Mesenchymal stem cell (in vitro differentiated cells and primary cell): ENCODE data around the gene CIT.

Experiments used
- DNase-seq: peaks from one replicate; pipeline ENCODE4 v3.0.0-alpha.2; 2013
- H2AFZ ChIP-seq: one replicate; pipeline ENCODE4 v1.6.1; 2013; ENCODE audit warnings: low read depth, mild to moderate bottlenecking, control low read depth, inconsistent platforms, low read length, moderate library complexity
- H2AK5ac ChIP-seq: 2 replicates; pipeline ENCODE4 v1.6.1; 2013; ENCODE audit warnings: low read length, moderate library complexity, mild to moderate bottlenecking, inconsistent platforms; ENCODE audit not compliant: severe bottlenecking
- H2BK120ac ChIP-seq: one replicate; pipeline ENCODE4 v1.6.1; 2013; ENCODE audit warnings: low read depth, mild to moderate bottlenecking, inconsistent platforms, low read length, moderate library complexity
- H2BK12ac ChIP-seq, 2 experiments: one replicate each; pipeline ENCODE4 v1.6.1; 2013; ENCODE audit warnings: inconsistent platforms in 2 of 2, low read length in 2 of 2, mild to moderate bottlenecking in 2 of 2, moderate library complexity in 2 of 2, control low read depth in 1 of 2
- H2BK15ac ChIP-seq: one replicate; pipeline ENCODE4 v1.6.1; 2013; ENCODE audit warnings: mild to moderate bottlenecking, low read depth, inconsistent platforms; ENCODE audit not compliant: poor library complexity, severe bottlenecking
- H2BK5ac ChIP-seq: 2 replicates; pipeline ENCODE4 v1.6.1; 2013; ENCODE audit warnings: low read depth, mild to moderate bottlenecking, low read length, control low read depth, inconsistent platforms; ENCODE audit not compliant: poor library complexity, severe bottlenecking
- H3K14ac ChIP-seq, 2 experiments: one replicate each; pipeline ENCODE4 v1.6.1; 2013; ENCODE audit warnings: inconsistent platforms in 2 of 2, low read length in 2 of 2, control low read depth in 1 of 2, mild to moderate bottlenecking in 1 of 2, moderate library complexity in 1 of 2
- H3K18ac ChIP-seq, 2 experiments: one replicate each; pipeline ENCODE4 v1.6.1; 2013; ENCODE audit warnings: inconsistent platforms in 2 of 2, low read length in 2 of 2, control low read depth in 1 of 2, low read depth in 1 of 2, mild to moderate bottlenecking in 1 of 2
- H3K23ac ChIP-seq, 2 experiments: one replicate each; pipeline ENCODE4 v1.6.1; 2013; ENCODE audit warnings: inconsistent platforms in 2 of 2, low read length in 2 of 2, mild to moderate bottlenecking in 2 of 2, moderate library complexity in 2 of 2, control low read depth in 1 of 2
- H3K27ac ChIP-seq: 2 replicates; pipeline ENCODE4 v1.5.1; 2013; ENCODE audit warnings: mild to moderate bottlenecking, moderate library complexity, low read length, control low read depth, inconsistent platforms; ENCODE audit not compliant: poor library complexity, severe bottlenecking
- H3K27me3 ChIP-seq, 2 experiments: 2 replicates each; pipeline versions ENCODE4 v1.6.1 to v1.7.0; 2013; ENCODE audit warnings: low read length in 2 of 2, mild to moderate bottlenecking in 2 of 2, moderate library complexity in 2 of 2, control low read depth in 1 of 2, inconsistent platforms in 1 of 2; ENCODE audit not compliant: control insufficient read depth in 1 of 2, insufficient read depth in 1 of 2
- H3K36me3 ChIP-seq, 2 experiments: 2 replicates each; pipeline versions ENCODE4 v1.6.1 to v1.7.0; 2013; ENCODE audit warnings: low read length in 2 of 2, control low read depth in 1 of 2, inconsistent platforms in 1 of 2, low read depth in 1 of 2, mild to moderate bottlenecking in 1 of 2; ENCODE audit not compliant: insufficient read depth in 2 of 2, control insufficient read depth in 1 of 2
- H3K4ac ChIP-seq, 2 experiments: one replicate each; pipeline ENCODE4 v1.6.1; 2013; ENCODE audit warnings: inconsistent platforms in 2 of 2, low read length in 2 of 2, mild to moderate bottlenecking in 2 of 2, moderate library complexity in 2 of 2, control low read depth in 1 of 2, low read depth in 1 of 2
- H3K4me1 ChIP-seq: 2 replicates; pipeline ENCODE4 v1.6.1; 2013; ENCODE audit warnings: low read depth, low read length, control low read depth; ENCODE audit not compliant: control insufficient read depth, insufficient read depth
- H3K4me2 ChIP-seq: 2 replicates; pipeline ENCODE4 v1.6.1; 2013; ENCODE audit warnings: low read length, mild to moderate bottlenecking, inconsistent platforms; ENCODE audit not compliant: poor library complexity, severe bottlenecking
- H3K4me3 ChIP-seq, 2 experiments: 2 replicates each; pipeline versions ENCODE4 v1.5.1 to v1.7.0; 2013; ENCODE audit warnings: low read length in 2 of 2, mild to moderate bottlenecking in 2 of 2, control low read depth in 1 of 2, low read depth in 1 of 2; ENCODE audit not compliant: insufficient read depth in 1 of 2
- H3K79me1 ChIP-seq: replicated peaks from 2 replicates; pipeline ENCODE4 v1.6.1; 2013; ENCODE audit warnings: mild to moderate bottlenecking, control low read depth, low read length, inconsistent platforms; ENCODE audit not compliant: poor library complexity, severe bottlenecking
- H3K9ac ChIP-seq: 2 replicates; pipeline ENCODE4 v1.7.0; 2013; ENCODE audit warnings: mild to moderate bottlenecking, low read length, moderate library complexity
- H3K9me3 ChIP-seq: 2 replicates; pipeline ENCODE4 v1.7.0; 2013; ENCODE audit warnings: mild to moderate bottlenecking, low read length; ENCODE audit not compliant: control insufficient read depth
- H4K8ac ChIP-seq: one replicate; pipeline ENCODE4 v1.6.1; 2013; ENCODE audit warnings: inconsistent platforms, mild to moderate bottlenecking, low read length, moderate library complexity
- H4K91ac ChIP-seq: one replicate; pipeline ENCODE4 v1.6.1; 2013; ENCODE audit warnings: mild to moderate bottlenecking, low read length, inconsistent platforms
- WGBS: methylation state at CpG from one replicate; pipeline ENCODE4 v1.1.7; 2013; ENCODE audit warnings: mixed read lengths; 5-methylcytosine and 5-hydroxymethylcytosine counted together

The CIT gene

GRCh38 chr12:119864591-119864990 lies 12.5 kb downstream of the CIT start:
- Histone ChIP-seq H4K8ac (no peak overlapping the region), H3K36me3 (no peaks in the 10 kb centered on the region), H3K4me3 (no peak overlapping the region), H3K27me3 (no peaks in the 10 kb centered on the region), H3K14ac (no peak overlapping the region), H4K91ac (no peak overlapping the region), H3K4me2 (no peak overlapping the region), H2BK12ac (no peak overlapping the region), H2BK120ac (no peak overlapping the region), H3K18ac (no peak overlapping the region), H3K23ac (no peak overlapping the region), H2BK5ac (no peak overlapping the region), H3K4ac (no peak overlapping the region), H2AFZ (no peak overlapping the region), H2BK15ac (no peak overlapping the region), H2AK5ac (no peak overlapping the region), H3K79me1 (peaks cover 17% of the 10 kb centered on the region), H3K9me3 (no peaks in the 10 kb centered on the region), H3K27ac (no peak overlapping the region), H3K4me1 (no peaks in the 10 kb centered on the region), H3K9ac (no peak overlapping the region)
- 90% methylated on average over 2 of the region's 2 CpGs for whole genome bisulfite sequencing
- no peak for DNase-seq

- Histone ChIP-seq H4K91ac (no peak overlapping the region), H3K23ac (no peak overlapping the region), H2AFZ (no peak overlapping the region), H3K4ac (no peak overlapping the region), H3K27ac (no peak overlapping the region), H3K18ac (no peak overlapping the region), H2BK120ac (no peak overlapping the region), H4K8ac (no peak overlapping the region), H2BK12ac (no peak overlapping the region), H3K4me3 (no peak overlapping the region), H3K4me2 (no peak overlapping the region), H3K79me1 (peaks cover 26% of the 10 kb centered on the region), H2BK5ac (no peak overlapping the region), H3K36me3 (no peaks in the 10 kb centered on the region), H2BK15ac (no peak overlapping the region), H3K4me1 (no peaks in the 10 kb centered on the region), H3K14ac (no peak overlapping the region), H3K9ac (no peak overlapping the region), H3K9me3 (no peaks in the 10 kb centered on the region), H2AK5ac (no peak overlapping the region), H3K27me3 (no peaks in the 10 kb centered on the region)
- WGBS, result 99% methylated on average over 6 of the region's 6 CpGs
- DNase-seq, result no peak
Observed at GRCh38 chr12:119859241-119859640, 17.9 kb downstream of the CIT start.

DNA sequence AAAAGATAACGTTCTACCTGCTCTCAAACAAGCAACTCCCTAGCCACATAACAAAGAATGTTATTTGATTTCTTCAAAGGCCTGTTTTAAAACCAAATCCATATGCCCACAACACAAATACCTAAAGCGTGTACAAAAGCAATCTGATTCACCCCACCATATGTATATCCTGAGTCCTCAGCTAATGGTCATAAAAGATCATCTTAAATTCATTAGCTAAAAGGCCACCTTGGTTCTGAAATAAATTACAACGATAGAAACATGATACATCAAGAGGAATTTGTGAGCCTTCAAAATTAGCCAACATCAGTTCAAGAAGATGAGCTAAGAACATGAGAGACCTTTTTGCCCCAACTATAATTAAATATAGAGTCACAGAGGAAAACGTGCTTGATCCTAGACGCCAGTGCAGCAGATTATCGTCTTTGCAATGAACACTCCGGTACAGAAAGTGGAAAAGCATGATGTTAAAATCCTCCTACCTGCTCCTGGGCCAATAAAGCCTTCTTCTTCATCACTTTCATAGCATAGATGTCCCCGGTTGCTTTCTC lies 20.0 kb downstream of the CIT start:
- H3K18ac ChIP-seq, result no peak overlapping the region
- 98% methylated on average over 8 of the region's 8 CpGs for WGBS
- no peak overlapping the region for H2AK5ac ChIP-seq
- H3K9ac ChIP-seq, result no peak overlapping the region
- H4K8ac ChIP-seq, result no peak overlapping the region
- H3K4me3 ChIP-seq, result no peak overlapping the region
- peak overlapping the region; percentile 21 for H4K91ac ChIP-seq
- no peaks in the 10 kb centered on the region for H3K9me3 ChIP-seq
- no peaks in the 10 kb centered on the region for H3K27me3 ChIP-seq
- peaks cover 30% of the 10 kb centered on the region for H3K79me1 ChIP-seq
- no peak overlapping the region for H2BK15ac ChIP-seq
- no peak overlapping the region for H3K27ac ChIP-seq
- no peak overlapping the region for H2BK120ac ChIP-seq
- H3K4me2 ChIP-seq, result no peak overlapping the region
- no peak overlapping the region for H3K4ac ChIP-seq
- no peaks in the 10 kb centered on the region for H3K36me3 ChIP-seq
- H3K23ac ChIP-seq, result no peak overlapping the region
- DNase-seq, result no peak
- H2BK12ac ChIP-seq, result no peak overlapping the region
- no peak overlapping the region for H3K14ac ChIP-seq
- H3K4me1 ChIP-seq, result no peaks in the 10 kb centered on the region
- no peak overlapping the region for H2AFZ ChIP-seq
- no peak overlapping the region for H2BK5ac ChIP-seq

DNA sequence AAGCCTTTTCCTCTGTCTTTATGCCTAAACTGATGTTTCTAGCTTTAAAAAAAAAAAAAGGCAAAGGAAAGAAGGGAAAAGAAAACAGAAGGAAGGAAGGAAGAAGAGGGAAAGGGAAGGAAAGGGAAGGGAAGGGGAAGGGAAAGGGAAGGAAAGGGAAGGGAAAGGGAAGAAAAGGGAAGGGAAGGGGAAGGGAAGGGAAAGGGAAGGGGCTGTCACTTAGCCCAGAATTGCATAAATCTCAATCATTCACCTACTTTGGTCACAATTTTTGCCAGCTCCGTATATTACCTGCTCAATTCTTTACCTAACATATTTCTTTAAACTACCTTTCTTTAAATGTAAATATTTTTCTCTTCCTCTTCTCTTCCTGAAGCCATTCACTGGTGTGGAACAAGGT lies 26.8 kb downstream of the CIT start:
- no peak overlapping the region for H3K9ac ChIP-seq
- H3K4me3 ChIP-seq, result no peak overlapping the region
- DNase-seq, result no peak
- no peaks in the 10 kb centered on the region for H3K9me3 ChIP-seq
- H3K4ac ChIP-seq, result no peak overlapping the region
- H2BK15ac ChIP-seq, result no peak overlapping the region
- H3K36me3 ChIP-seq, result peaks cover 0 to 5% of the 10 kb centered on the region in 2 experiments
- no peak overlapping the region for H3K18ac ChIP-seq
- no peak overlapping the region for H2BK120ac ChIP-seq
- H3K14ac ChIP-seq, result no peak overlapping the region
- no peak overlapping the region for H4K8ac ChIP-seq
- no peak overlapping the region for H2AFZ ChIP-seq
- no peak overlapping the region for H3K4me2 ChIP-seq
- no peak overlapping the region for H3K23ac ChIP-seq
- no peaks in the 10 kb centered on the region for H3K4me1 ChIP-seq
- H2BK12ac ChIP-seq, result no peak overlapping the region
- H4K91ac ChIP-seq, result no peak overlapping the region
- 100% methylated on average over 1 of the region's 1 CpG for WGBS
- H2BK5ac ChIP-seq, result no peak overlapping the region
- no peaks in the 10 kb centered on the region for H3K27me3 ChIP-seq
- peaks cover 18% of the 10 kb centered on the region for H3K79me1 ChIP-seq
- no peak overlapping the region for H3K27ac ChIP-seq
- H2AK5ac ChIP-seq, result no peak overlapping the region
